Suprapubic skin (tissue), 3 donors: ENCODE results near the gene LAMA3.

Experiments
- CTCF ChIP-seq, 2 donors: fragments of 200-600 bp in 1 of 2; fragments of 450-650 bp in 1 of 2; sonication (generic) in 1 of 2; IDR thresholded peaks; one replicate each; pipeline ENCODE4 v1.5.1; 2016 to 2019; ENCODE audit warnings: antibody characterized with exemption in 2 of 2, mild to moderate bottlenecking in 1 of 2, moderate library complexity in 1 of 2
- EP300 ChIP-seq: sonication (generic); formaldehyde crosslinking; IDR thresholded peaks from one replicate; pipeline ENCODE4 v1.6.1; 2017; ENCODE audit warnings: antibody characterized with exemption
- POLR2A ChIP-seq, 2 donors: fragments of 450-650 bp; IDR thresholded peaks; one replicate each; pipeline ENCODE4 v1.6.1; 2017; ENCODE audit warnings: antibody characterized with exemption in 2 of 2, mild to moderate bottlenecking in 2 of 2, moderate library complexity in 2 of 2

DNA sequence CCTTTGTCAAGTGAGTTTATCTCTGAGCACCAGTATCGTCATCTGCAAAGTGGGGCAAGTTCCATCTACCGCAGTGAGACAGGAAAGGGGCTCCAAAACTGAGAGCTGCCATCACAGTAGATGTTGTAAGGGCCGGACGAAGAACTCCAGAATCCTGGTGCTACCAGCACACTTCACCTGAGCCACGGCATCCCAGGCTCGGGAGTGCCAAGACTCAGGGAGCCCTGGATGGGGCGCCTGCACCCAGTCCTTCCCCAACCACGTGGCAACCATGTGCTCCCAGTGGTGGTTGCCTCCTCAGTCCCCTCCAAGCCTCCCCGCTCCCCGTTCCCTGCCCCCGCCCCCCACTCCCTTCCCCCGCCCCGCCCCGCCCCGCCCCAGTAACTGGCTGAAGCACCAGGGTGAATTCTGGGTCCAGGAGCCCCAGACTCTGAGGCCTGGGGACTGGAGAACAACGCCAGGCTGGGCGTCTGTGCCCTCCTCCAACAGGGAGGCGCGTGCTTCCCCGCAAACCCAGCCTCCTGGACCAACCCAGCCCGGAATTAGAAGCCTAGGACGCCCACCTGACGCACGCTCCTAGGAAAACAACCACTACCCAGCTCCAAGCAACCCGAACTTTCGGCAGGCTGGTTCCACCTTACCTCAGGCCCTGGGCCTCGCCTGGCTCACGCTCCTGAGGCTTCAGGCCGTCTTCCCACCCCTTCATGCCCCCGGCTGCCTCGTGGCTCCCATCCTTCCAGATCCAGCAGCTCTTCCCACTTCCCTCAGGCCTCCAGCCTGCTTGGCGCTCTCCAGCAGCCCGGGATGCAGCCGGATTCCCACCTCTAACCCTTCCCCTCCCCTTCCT is 67.6 kb downstream of the LAMA3 start:
- no peak for TF ChIP-seq CTCF (IDR thresholded peaks at IDR 0.05)
- TF ChIP-seq POLR2A (IDR thresholded peaks at IDR 0.05): no peak
- no peak for TF ChIP-seq EP300
